ENCODE measurements around the gene TIMM50.

TIMM50 gene

GRCh38 chr19:39436350-39436716, 44.3 kb upstream of the TIMM50 start:
- H3K27ac ChIP-seq, result peak overlapping the region; percentile 90
- DNase-seq (ENCODE audit: low spot score), result no peak
- ChIA-PET CTCF (interaction anchor here (0.5 to 1.6 kb wide), 4 partner anchors 38 to 1335 kb away, joined by 5 to 8 read pairs (median 6); partner anchors contain the start of gene EID2B), POLR2A (ENCODE audit: low non-redundant PET) (interaction anchor here (0.6 to 1.3 kb wide), 17 partner anchors 9 to 353 kb away, joined by 3 to 8 read pairs (median 4); partner anchors contain the start of genes MED29, PAF1, PLEKHG2 and SAMD4B)
- TF ChIP-seq, protein P1, sequence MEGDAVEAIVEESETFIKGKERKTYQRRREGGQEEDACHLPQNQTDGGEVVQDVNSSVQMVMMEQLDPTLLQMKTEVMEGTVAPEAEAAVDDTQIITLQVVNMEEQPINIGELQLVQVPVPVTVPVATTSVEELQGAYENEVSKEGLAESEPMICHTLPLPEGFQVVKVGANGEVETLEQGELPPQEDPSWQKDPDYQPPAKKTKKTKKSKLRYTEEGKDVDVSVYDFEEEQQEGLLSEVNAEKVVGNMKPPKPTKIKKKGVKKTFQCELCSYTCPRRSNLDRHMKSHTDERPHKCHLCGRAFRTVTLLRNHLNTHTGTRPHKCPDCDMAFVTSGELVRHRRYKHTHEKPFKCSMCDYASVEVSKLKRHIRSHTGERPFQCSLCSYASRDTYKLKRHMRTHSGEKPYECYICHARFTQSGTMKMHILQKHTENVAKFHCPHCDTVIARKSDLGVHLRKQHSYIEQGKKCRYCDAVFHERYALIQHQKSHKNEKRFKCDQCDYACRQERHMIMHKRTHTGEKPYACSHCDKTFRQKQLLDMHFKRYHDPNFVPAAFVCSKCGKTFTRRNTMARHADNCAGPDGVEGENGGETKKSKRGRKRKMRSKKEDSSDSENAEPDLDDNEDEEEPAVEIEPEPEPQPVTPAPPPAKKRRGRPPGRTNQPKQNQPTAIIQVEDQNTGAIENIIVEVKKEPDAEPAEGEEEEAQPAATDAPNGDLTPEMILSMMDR (conservative IDR thresholded peaks at IDR 0.05; ENCODE audit: low read depth), result no peak

DNA sequence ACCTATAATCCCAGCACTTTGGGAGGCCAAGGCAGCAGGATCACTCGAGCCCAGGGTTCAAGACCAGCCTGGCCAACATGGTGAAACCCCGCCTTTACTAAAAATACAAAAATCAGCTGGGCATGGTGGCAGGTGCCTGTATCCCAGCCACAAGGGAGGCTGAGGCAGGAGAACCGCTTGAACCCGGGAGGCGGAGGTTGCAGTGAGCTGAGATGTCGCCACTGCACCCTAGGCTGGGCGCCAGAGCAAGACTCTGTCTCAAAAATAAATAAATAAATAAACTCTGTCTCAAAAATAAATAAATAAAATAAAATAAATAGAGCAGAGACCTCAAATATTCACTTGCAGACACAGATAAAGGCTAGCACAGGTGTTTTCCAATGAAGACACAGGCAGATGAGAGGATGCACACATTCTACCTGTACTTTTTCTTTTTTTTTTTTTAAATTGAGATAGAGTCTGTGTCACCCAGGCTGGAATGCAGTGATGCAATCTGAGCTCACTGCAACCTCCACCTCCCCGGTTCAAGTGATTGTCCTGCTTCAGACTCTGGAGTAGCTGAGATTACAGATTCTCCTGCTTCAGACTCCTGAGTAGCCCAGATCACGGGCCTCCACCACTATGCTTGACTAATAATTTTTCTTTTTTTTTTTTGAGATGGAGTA, 42.2 kb upstream of the TIMM50 start:
- ChIA-PET CTCF (interaction anchor here (0.7 kb wide), 1 partner anchor 486 kb away, joined by 3 read pairs; no protein-coding TSS in a partner anchor), POLR2A (ENCODE audit: low non-redundant PET) (no interaction called here)
- TF ChIP-seq, protein P1 (conservative IDR thresholded peaks at IDR 0.05; ENCODE audit: low read depth), result no peak
- H3K27ac ChIP-seq, result peak overlapping the region; percentile 28
- DNase-seq (ENCODE audit: low spot score), result no peak

GRCh38 chr19:39444598-39445195, 35.9 kb upstream of the TIMM50 start:
- ChIA-PET CTCF (interaction anchor here (0.6 to 1.6 kb wide), 4 partner anchors 12 to 88 kb away, joined by 3 to 8 read pairs (median 8); partner anchors contain the start of gene EID2B), POLR2A (ENCODE audit: low non-redundant PET) (interaction anchor here (0.6 to 1.3 kb wide), 6 partner anchors 9 to 374 kb away, joined by 3 to 7 read pairs (median 4); partner anchors contain the start of gene RPS16)
- no peak for DNase-seq (ENCODE audit: low spot score)
- TF ChIP-seq, protein P1 (conservative IDR thresholded peaks at IDR 0.05; ENCODE audit: low read depth), result no peak
- peak overlapping the region; percentile 82 for H3K27ac ChIP-seq

- TF ChIP-seq, protein P1 (conservative IDR thresholded peaks at IDR 0.05; ENCODE audit: low read depth), result no peak
- CTCF ChIA-PET, result interaction anchor here (0.6 to 1.6 kb wide), 3 partner anchors 13 to 87 kb away, joined by 7 to 8 read pairs (median 8); partner anchors contain the start of gene EID2B
Observed at GRCh38 chr19:39445196-39446111, 35.2 kb upstream of the TIMM50 start, which contains the start of gene SUPT5H. Gene SUPT5H (plus strand): TSS chr19:39445582. CDS start chr19:39445891, 309 bp downstream.

GRCh38 chr19:39446365-39447084, 34.1 kb upstream of the TIMM50 start:
- TF ChIP-seq, protein P1 (conservative IDR thresholded peaks at IDR 0.05; ENCODE audit: low read depth), result no peak
- peak overlapping the region; percentile 37 for H3K27ac ChIP-seq
- CTCF ChIA-PET, result interaction anchor here (0.7 kb wide), 1 partner anchor 28 kb away, joined by 3 read pairs; no protein-coding TSS in a partner anchor
- DNase-seq (ENCODE audit: low spot score), result no peak
- POLR2A ChIA-PET (ENCODE audit: low non-redundant PET), result interaction anchor here (0.8 kb wide), 1 partner anchor 11 kb away, joined by 3 read pairs; the partner anchor contains the start of gene RPS16

More at GRCh38 chr19:39445196-39446111, 35.2 kb upstream of the TIMM50 start, which contains the start of gene SUPT5H:
- DNase-seq (ENCODE audit: low spot score), result peak; percentile 99
- POLR2A ChIA-PET (ENCODE audit: low non-redundant PET), result interaction anchor here (0.6 to 1.3 kb wide), 3 partner anchors 10 to 373 kb away, joined by 4 to 7 read pairs (median 5); partner anchors contain the start of gene RPS16
- peak within 1 kb of the TSS; percentile 82 for H3K27ac ChIP-seq

All from RWPE1 (cell line).